ENCODE measurements around the gene MEIKIN.
"Not testable (repeated sequence)": the region's sequence is repeated elsewhere in the genome, so short reads cannot be mapped to it uniquely, and the experiment has no call there.

Gene MEIKIN

GRCh38 chr5:131942016-131942415 lies 3.4 kb downstream of the MEIKIN start:
- H3K27me3 ChIP-seq (ENCODE audit: control insufficient read depth, insufficient read depth, low read length): no peaks in the 10 kb centered on the region
- H3K4me3 ChIP-seq (ENCODE audit: low read depth, low read length): no peak overlapping the region
- no peak overlapping the region for H3K9ac ChIP-seq (ENCODE audit: low read depth, low read length)
- H3K4me1 ChIP-seq (ENCODE audit: control insufficient read depth, insufficient read depth, low read length): no peaks in the 10 kb centered on the region
- H3K9me3 ChIP-seq (ENCODE audit: control insufficient read depth, insufficient read depth, low read length): no peaks in the 10 kb centered on the region
- H3K36me3 ChIP-seq (ENCODE audit: control insufficient read depth, insufficient read depth, low read length): no peaks in the 10 kb centered on the region

DNA sequence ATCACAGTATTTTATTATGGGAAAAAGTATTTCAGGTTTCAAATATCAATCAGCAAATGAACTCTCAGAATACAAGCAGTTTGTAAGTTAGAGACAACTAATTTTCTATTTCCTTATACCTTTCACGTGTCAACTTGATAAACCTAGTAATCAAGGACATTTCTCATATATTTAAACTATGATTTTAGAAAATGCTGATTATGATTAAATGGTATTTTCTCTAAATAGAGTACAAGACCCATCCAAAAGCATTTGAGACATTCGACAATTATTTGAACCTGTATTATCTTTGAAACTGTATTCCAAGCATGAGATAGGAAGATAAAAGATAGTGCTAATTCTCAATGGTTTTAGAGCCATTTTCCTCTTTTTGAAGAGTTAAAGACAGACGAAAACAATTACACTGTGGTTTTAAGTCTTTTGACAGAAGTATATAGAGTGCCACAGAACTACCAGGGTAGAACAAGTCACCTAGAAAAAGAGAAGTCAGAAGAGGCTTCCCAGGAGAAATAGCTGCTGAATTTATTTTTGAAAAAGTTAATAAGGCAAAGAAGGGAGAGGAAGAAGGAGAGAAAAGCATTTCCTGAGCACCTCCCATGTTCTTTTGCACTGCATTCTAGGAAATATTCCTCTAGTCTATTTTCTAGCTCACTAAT lies 5.6 kb downstream of the MEIKIN start:
- no peak overlapping the region for H3K4me3 ChIP-seq (ENCODE audit: low read depth, low read length)
- H3K4me1 ChIP-seq (ENCODE audit: control insufficient read depth, insufficient read depth, low read length): no peaks in the 10 kb centered on the region
- H3K27me3 ChIP-seq (ENCODE audit: control insufficient read depth, insufficient read depth, low read length): no peaks in the 10 kb centered on the region
- no peaks in the 10 kb centered on the region for H3K9me3 ChIP-seq (ENCODE audit: control insufficient read depth, insufficient read depth, low read length)
- no peaks in the 10 kb centered on the region for H3K36me3 ChIP-seq (ENCODE audit: control insufficient read depth, insufficient read depth, low read length)
- H3K9ac ChIP-seq (ENCODE audit: low read depth, low read length): no peak overlapping the region

DNA sequence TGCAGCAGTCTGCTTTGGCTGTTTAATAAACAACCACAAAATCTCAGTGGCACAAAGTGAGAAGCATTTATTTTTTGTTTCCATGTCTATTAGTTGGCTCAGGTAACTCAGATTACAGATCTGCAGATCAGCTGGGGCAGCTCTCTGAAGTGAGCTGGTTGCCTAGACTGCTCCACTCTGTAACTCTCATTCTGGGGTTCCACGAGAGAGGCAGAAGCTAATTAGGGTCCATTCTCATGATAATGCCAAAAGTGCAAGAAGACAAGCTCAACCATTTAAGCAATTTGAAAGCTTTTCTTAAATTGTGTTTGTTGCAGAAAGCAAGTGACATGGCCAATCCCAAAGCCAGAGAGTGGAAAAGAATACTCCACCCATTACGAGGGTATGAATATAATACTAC lies 13.2 kb downstream of the MEIKIN start:
- Histone ChIP-seq H3K36me3 (ENCODE audit: control insufficient read depth, insufficient read depth, low read length) (no peaks in the 10 kb centered on the region), H3K9me3 (ENCODE audit: control insufficient read depth, insufficient read depth, low read length) (no peaks in the 10 kb centered on the region), H3K27me3 (ENCODE audit: control insufficient read depth, insufficient read depth, low read length) (no peaks in the 10 kb centered on the region), H3K4me3 (ENCODE audit: low read depth, low read length) (no peak overlapping the region), H3K4me1 (ENCODE audit: control insufficient read depth, insufficient read depth, low read length) (peaks cover 8% of the 10 kb centered on the region), H3K9ac (ENCODE audit: low read depth, low read length) (no peak overlapping the region)

DNA sequence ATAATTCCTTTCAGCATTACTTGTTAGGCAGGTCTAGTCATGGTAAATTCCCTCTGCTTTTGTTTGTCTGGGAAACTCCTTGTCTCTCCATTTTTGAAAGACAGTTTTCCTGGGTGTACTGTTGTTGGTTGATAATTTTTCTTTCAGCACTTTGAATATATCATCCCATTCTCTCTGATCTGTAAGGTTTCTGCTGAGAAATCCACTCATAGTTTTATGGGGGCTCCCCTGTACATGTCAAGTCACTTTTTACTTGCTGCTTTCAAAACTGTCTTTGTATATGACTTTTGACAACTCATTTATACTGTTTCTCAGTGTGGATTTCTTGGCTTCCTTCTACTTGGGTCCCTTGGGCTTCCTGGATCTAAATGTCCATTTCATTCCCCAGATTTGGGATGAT lies 16.5 kb downstream of the MEIKIN start:
- Histone ChIP-seq H3K4me3 (ENCODE audit: low read depth, low read length) (no peak overlapping the region), H3K36me3 (ENCODE audit: control insufficient read depth, insufficient read depth, low read length) (no peaks in the 10 kb centered on the region), H3K9ac (ENCODE audit: low read depth, low read length) (no peak overlapping the region), H3K4me1 (ENCODE audit: control insufficient read depth, insufficient read depth, low read length) (peaks cover 8% of the 10 kb centered on the region), H3K27me3 (ENCODE audit: control insufficient read depth, insufficient read depth, low read length) (no peaks in the 10 kb centered on the region), H3K9me3 (ENCODE audit: control insufficient read depth, insufficient read depth, low read length) (no peaks in the 10 kb centered on the region)

DNA sequence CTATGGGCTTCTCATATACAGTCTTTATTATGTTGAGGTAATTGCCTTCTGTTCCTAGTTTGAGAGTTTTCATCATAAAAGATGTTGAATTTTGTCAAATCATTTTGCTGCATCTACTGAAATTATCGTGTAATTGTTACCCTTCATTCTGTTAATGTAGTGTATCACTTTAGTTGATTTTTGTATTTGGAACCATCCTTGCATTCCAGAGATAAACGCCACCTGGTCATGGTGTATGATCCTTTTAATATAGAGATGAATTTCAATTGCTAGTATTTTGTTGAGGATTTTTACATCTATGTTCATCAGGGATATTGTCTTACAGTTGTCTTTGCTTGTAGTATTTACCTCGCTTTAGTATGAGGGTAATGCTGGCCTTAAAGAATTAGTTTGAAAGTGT lies 19.3 kb downstream of the MEIKIN start:
- Histone ChIP-seq H3K4me1 (ENCODE audit: control insufficient read depth, insufficient read depth, low read length) (no peaks in the 10 kb centered on the region), H3K4me3 (ENCODE audit: low read depth, low read length) (no peak overlapping the region), H3K9ac (ENCODE audit: low read depth, low read length) (no peak overlapping the region), H3K9me3 (ENCODE audit: control insufficient read depth, insufficient read depth, low read length) (no peaks in the 10 kb centered on the region), H3K27me3 (ENCODE audit: control insufficient read depth, insufficient read depth, low read length) (no peaks in the 10 kb centered on the region), H3K36me3 (ENCODE audit: control insufficient read depth, insufficient read depth, low read length) (no peaks in the 10 kb centered on the region)

DNA sequence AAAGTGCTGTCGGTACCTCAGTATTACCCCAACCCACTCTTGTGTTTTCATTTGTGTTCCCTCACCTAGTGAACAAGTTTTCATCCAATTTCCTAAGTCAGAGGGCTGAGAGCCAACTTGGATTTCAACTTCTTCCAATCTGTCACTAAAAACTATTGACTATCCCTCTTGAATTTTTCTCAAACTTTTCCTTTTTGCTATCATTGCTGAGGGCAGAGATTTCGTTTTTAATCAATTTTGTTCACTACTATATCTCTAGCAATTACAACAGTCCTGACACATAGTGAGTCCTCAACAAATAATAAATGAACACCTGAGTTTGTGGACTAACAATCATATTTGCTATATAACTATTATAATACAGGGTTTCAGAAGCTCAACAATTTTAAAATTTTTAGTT lies 29.0 kb downstream of the MEIKIN start:
- H3K4me1 ChIP-seq (ENCODE audit: control insufficient read depth, insufficient read depth, low read length): no peaks in the 10 kb centered on the region
- H3K9ac ChIP-seq (ENCODE audit: low read depth, low read length): no peak overlapping the region
- no peak overlapping the region for H3K4me3 ChIP-seq (ENCODE audit: low read depth, low read length)
- H3K36me3 ChIP-seq (ENCODE audit: control insufficient read depth, insufficient read depth, low read length): no peaks in the 10 kb centered on the region
- H3K9me3 ChIP-seq (ENCODE audit: control insufficient read depth, insufficient read depth, low read length): no peaks in the 10 kb centered on the region
- H3K27me3 ChIP-seq (ENCODE audit: control insufficient read depth, insufficient read depth, low read length): no peaks in the 10 kb centered on the region

GRCh38 chr5:131914472-131914871 lies 31.0 kb downstream of the MEIKIN start:
- H3K27me3 ChIP-seq (ENCODE audit: control insufficient read depth, insufficient read depth, low read length): no peaks in the 10 kb centered on the region
- H3K4me1 ChIP-seq (ENCODE audit: control insufficient read depth, insufficient read depth, low read length): no peaks in the 10 kb centered on the region
- H3K4me3 ChIP-seq (ENCODE audit: low read depth, low read length): no peak overlapping the region
- no peak overlapping the region for H3K9ac ChIP-seq (ENCODE audit: low read depth, low read length)
- H3K36me3 ChIP-seq (ENCODE audit: control insufficient read depth, insufficient read depth, low read length): no peaks in the 10 kb centered on the region
- H3K9me3 ChIP-seq (ENCODE audit: control insufficient read depth, insufficient read depth, low read length): no peaks in the 10 kb centered on the region

GRCh38 chr5:131913603-131914002 lies 31.9 kb downstream of the MEIKIN start:
- Histone ChIP-seq H3K9me3 (ENCODE audit: control insufficient read depth, insufficient read depth, low read length) (no peaks in the 10 kb centered on the region), H3K4me3 (ENCODE audit: low read depth, low read length) (no peak overlapping the region), H3K27me3 (ENCODE audit: control insufficient read depth, insufficient read depth, low read length) (no peaks in the 10 kb centered on the region)

DNA sequence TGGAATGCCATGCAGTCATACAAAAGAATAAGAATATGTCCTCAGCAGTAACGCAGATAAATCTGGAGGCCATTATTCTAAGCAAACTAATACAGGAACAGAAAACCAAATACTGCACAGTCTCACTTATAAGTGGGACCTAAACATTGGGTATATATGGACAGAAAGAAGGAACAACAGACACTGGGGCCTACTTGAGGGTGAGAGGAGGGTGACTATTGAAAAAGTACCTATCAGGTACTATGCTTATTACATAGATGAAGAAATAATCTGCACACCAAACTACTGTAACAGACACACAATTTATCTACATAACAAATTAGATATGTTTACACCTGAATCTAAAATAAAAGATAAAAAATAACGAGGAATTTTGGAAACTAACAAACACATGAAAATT lies 38.8 kb downstream of the MEIKIN start:
- H3K36me3 ChIP-seq (ENCODE audit: control insufficient read depth, insufficient read depth, low read length): no peaks in the 10 kb centered on the region
- no peak overlapping the region for H3K4me3 ChIP-seq (ENCODE audit: low read depth, low read length)
- no peaks in the 10 kb centered on the region for H3K9me3 ChIP-seq (ENCODE audit: control insufficient read depth, insufficient read depth, low read length)
- H3K9ac ChIP-seq (ENCODE audit: low read depth, low read length): no peak overlapping the region
- H3K27me3 ChIP-seq (ENCODE audit: control insufficient read depth, insufficient read depth, low read length): no peaks in the 10 kb centered on the region
- no peaks in the 10 kb centered on the region for H3K4me1 ChIP-seq (ENCODE audit: control insufficient read depth, insufficient read depth, low read length)

More at GRCh38 chr5:131913603-131914002, 31.9 kb downstream of the MEIKIN start:
- no peaks in the 10 kb centered on the region for H3K4me1 ChIP-seq (ENCODE audit: control insufficient read depth, insufficient read depth, low read length)
- H3K36me3 ChIP-seq (ENCODE audit: control insufficient read depth, insufficient read depth, low read length): no peaks in the 10 kb centered on the region
- no peak overlapping the region for H3K9ac ChIP-seq (ENCODE audit: low read depth, low read length)

DNA sequence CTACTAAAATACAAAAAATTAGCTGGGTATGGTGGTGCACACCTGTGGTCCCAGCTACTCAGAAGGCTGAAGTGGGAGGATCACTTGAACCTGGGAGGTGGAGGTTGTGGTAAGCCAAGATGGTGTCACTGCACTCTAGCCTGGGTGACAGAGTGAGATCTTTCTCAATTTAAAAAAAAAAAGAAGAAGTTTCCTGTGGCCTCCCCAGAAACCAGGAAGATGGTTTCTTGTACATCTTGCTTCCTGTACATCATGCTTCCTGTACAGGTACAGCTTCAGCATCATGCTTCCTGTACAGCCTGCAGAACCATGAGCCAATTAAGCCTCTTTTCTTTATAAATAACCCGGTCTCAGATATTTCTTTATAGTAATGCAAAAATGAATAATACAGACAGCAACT lies 43.2 kb downstream of the MEIKIN start:
- H3K27me3 ChIP-seq (ENCODE audit: control insufficient read depth, insufficient read depth, low read length); H3K9me3 ChIP-seq (ENCODE audit: control insufficient read depth, insufficient read depth, low read length); H3K9ac ChIP-seq (ENCODE audit: low read depth, low read length); H3K4me3 ChIP-seq (ENCODE audit: low read depth, low read length); H3K4me1 ChIP-seq (ENCODE audit: control insufficient read depth, insufficient read depth, low read length); H3K36me3 ChIP-seq (ENCODE audit: control insufficient read depth, insufficient read depth, low read length): not testable (repeated sequence)

- H3K9me3 ChIP-seq (ENCODE audit: control insufficient read depth, insufficient read depth, low read length): no peaks in the 10 kb centered on the region
- H3K27me3 ChIP-seq (ENCODE audit: control insufficient read depth, insufficient read depth, low read length): no peaks in the 10 kb centered on the region
- no peak overlapping the region for H3K4me3 ChIP-seq (ENCODE audit: low read depth, low read length)
- no peaks in the 10 kb centered on the region for H3K4me1 ChIP-seq (ENCODE audit: control insufficient read depth, insufficient read depth, low read length)
- H3K36me3 ChIP-seq (ENCODE audit: control insufficient read depth, insufficient read depth, low read length): no peaks in the 10 kb centered on the region
- H3K9ac ChIP-seq (ENCODE audit: low read depth, low read length): no peak overlapping the region
Observed at GRCh38 chr5:131899686-131900085, 45.8 kb downstream of the MEIKIN start.

- no peaks in the 10 kb centered on the region for H3K36me3 ChIP-seq (ENCODE audit: control insufficient read depth, insufficient read depth, low read length)
- no peaks in the 10 kb centered on the region for H3K9me3 ChIP-seq (ENCODE audit: control insufficient read depth, insufficient read depth, low read length)
- no peak overlapping the region for H3K4me3 ChIP-seq (ENCODE audit: low read depth, low read length)
- no peak overlapping the region for H3K9ac ChIP-seq (ENCODE audit: low read depth, low read length)
- no peaks in the 10 kb centered on the region for H3K27me3 ChIP-seq (ENCODE audit: control insufficient read depth, insufficient read depth, low read length)
- no peaks in the 10 kb centered on the region for H3K4me1 ChIP-seq (ENCODE audit: control insufficient read depth, insufficient read depth, low read length)
Observed at GRCh38 chr5:131883984-131884383, 61.5 kb downstream of the MEIKIN start.
